Activated CD4-positive, alpha-beta T cell treated with anti-CD3 and anti-CD28 coated beads, Interleukin-2, Interleukin-4, amounts not matched to agents 100 ng/mL and 50 ng/mL, durations not matched to agents 16 hours and 8 hours (primary cell): Measurements from ENCODE around the gene CRLF2.
"Not testable (repeated sequence)": the region's sequence is repeated elsewhere in the genome, so short reads cannot be mapped to it uniquely, and the experiment has no call there.

ENCODE experiments used
- DNase-seq: peaks from one replicate; pipeline ENCODE4 v3.0.0-alpha.2; 2020; ENCODE audit warnings: low spot score

CRLF2 gene

DNA sequence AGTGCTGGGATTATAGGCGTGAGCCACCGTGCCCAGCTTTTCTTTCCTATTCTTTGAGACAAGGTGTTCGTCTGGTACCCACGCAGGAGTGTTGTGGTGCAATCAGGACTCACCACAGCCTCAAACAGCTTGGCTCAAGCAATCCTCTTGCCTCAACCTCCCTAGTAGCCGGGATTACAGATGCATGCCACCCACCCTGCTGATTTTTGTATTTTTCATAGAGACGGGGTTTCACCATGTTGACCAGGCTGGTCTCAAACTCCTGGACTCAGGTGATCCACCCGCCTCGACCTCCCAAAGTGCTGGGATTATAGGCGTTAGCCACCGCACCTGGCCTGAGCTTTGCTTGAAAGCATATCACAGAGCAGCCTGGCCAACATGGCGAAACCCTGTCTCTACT lies 1.5 kb upstream of the CRLF2 start:
- no peak for DNase-seq

- DNase-seq: no peak
These were observed 1.6 kb downstream of the CRLF2 start for GRCh38 chrX:1210844-1211243.

DNA sequence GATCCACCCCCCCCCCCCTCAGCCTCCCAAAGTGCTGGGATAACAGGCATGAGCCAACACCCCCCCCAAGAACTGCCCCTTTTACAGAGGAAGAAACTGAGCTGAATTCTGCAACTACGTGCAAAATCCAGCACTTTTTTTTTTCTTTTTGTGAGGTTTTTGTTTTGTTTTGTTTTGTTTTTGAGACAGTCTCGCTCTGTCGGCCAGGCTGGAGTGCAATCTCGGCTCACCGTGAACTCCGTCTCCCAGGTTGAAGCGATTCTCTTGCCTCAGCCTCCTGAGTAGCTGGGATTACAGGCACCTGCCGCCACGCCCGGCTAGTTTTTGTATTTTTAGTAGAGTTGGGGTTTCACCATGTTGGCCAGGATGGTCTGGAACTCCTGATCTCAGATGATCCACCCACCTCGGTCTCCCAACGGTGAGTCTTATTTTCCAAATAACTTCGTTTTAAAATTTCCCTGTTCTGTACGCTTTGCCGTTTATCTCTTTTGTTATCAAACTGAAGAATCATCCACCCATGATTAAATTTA lies 4.9 kb downstream of the CRLF2 start:
- DNase-seq: no peak

DNA sequence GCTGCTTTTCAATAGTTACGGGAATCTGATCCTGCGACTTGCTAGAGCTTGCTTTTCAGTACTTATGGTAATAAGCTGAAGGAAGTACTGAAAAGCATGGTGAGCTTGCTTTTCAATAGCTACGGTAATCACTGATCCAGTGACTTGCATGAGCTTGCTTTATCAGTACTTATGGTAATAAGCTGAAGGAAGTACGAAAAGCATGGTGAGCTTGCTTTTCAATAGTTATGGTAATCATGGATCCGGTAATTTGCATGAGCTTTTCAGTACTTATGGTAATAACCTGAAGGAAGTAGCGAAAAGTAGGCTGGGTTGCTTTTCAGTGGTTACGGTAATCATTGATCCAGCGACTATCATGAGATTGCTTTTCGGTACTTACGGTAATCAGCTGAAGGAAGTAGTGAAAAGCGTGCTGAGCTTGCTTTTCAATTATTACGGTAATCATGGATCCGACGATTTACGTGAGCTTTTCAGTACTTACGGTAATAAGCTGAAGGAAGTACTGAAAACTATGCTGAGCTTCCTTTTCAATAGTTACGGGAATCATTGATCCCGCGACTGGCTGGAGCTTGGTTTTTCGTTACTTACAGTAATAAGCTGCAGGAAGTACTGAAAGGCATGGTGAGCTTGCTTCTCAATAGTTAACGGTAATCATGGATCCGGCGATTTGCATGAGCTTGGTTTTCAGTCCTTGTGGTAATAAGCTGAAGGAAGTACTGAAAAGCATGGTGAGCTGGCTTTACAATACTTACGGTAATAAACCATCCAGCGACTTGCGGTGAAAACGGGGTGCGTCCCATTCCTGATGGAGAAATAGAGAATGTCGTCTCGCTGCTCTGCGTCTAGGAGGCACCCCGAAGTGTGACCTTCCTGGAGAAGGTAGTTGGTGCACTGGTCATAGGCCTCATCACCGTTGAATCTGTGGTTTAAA lies 6.5 kb downstream of the CRLF2 start:
- peak; percentile 68 for DNase-seq

DNA sequence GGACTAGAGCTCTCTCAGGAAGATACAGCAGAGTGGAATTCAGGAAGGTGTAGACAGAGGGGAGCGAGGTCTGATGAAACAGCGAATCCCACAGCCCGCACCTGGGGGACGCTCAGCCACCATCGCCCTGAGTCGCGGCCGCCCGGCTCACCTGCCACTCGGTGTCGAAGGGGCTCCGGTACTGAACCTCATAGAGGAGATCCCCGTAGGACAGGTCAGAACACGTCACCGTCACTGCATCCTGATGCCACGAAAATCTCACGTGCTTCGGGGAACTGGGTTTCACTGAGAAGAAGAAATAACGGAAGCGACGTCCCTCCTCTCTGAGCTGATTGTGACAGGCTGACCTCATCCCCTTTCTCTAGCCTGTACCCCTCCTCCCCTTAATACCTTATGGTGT lies 10.2 kb downstream of the CRLF2 start:
- DNase-seq: no peak

GRCh38 chrX:1196436-1196835 lies 16.0 kb downstream of the CRLF2 start:
- DNase-seq: no peak

GRCh38 chrX:1192196-1192595 lies 20.3 kb downstream of the CRLF2 start:
- not testable (repeated sequence) for DNase-seq

DNA sequence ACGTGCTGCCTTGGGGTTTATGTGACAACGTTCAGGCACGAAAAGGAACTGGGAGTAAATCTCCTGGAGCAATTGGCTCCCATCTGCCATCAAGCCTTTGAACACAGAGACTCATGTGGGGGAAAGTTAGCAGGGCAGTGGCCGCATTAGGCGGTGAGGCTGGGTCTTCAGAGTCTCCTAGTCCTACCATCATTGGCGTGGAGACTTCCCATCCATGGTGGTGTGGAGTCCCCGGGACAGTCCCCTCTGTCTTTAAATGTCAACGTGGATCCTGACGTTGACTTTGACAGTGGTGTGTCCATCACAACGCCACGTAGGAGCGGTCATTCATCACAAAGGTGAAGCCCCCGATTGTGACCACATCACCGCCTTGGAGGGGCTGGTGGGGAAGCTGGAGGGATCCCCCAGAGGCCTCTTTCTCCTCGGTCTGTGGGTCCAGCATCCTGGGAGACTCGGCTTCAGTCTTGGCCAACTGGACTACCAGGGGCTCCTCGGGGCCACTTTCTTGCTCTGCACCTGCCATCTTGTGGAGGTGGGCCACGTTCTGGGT lies 21.8 kb downstream of the CRLF2 start:
- DNase-seq: no peak

DNA sequence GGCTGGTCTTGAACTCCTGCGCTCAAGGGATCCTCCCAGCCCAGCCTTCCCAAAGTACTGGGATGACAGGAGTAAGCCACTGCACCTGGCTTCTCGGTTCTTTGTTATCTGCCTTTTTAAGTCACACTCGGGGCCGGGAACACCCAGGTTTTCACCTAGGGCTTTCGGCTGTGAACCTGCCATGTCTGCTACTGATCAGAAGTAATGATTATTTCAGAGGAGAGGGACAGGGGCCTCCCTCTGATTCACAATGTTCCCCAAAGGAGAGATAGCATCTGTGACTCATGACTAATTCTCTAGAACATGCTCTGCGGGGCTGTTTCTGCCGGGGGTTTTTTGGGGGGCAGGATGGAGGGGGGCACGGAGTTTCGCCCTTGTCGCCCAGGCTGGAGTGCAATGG lies 26.9 kb downstream of the CRLF2 start:
- DNase-seq: no peak

DNA sequence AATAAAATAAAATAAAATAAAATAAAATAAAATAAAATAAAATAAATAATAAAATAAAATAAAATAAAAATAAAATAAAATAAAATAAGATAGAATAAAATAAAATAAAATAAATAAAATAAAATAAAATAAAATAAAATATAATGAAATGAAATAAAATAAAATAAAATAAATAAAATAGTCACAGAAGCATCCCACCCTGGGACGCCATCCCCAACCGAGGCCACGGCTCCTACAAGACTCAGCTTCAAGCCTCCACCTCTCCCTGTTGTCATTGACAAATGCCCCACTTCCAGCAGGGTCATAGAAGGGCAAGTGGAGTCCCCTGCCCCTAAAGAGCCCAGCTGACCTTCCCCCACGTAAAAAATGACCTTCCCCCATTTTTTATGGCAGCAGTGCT lies 30.2 kb downstream of the CRLF2 start:
- no peak for DNase-seq

GRCh38 chrX:1181661-1182060 lies 30.8 kb downstream of the CRLF2 start:
- not testable (repeated sequence) for DNase-seq

- DNase-seq: no peak
These were observed 31.3 kb downstream of the CRLF2 start for GRCh38 chrX:1181170-1181569.

- DNase-seq: no peak
These were observed 33.8 kb downstream of the CRLF2 start for GRCh38 chrX:1178580-1179057.

- DNase-seq: not testable (repeated sequence)
These were observed 35.7 kb downstream of the CRLF2 start for GRCh38 chrX:1176531-1177320.

DNA sequence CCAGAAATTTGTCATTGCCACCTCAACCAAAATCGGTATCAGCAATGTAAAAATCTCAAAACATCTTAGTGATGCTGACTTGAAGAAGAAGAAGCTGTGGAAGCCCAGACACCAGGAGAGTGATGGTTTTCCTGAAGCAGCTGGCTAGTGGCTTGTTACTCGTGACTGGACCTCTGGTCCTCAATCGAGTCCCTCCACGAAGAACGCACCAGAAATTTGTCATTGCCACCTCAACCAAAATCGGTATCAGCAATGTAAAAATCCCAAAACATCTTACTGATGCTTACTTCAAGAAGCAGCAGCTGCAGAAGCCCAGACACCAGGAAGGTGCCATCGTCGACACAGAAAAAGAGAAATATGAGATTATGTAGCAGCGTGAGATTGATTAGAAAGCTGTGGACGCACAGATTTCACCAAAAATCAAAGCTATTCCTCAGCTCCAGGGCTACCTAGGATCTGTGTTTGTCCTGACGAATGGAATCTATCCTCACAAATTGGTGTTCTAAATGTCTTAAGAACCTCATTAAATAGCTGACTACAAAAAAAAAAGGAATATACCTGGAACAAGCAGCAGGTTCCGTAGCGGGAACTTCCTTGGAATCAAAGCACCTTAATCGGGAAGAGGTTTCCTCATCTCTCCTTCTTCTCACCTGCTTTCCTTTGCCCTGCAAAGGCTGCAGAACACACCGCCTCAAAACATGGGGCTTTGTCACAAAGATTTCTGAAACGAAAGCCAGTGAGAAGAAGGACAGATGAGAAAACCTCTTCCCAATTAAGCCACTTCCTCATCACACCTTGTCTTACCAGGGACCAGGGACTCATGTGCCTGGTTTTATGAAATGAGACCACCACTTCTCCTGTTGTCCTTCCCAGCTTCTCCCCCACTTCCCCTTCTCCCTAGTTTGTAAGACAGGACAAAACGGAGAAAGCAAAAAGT lies 37.6 kb downstream of the CRLF2 start:
- not testable (repeated sequence) for DNase-seq

DNA sequence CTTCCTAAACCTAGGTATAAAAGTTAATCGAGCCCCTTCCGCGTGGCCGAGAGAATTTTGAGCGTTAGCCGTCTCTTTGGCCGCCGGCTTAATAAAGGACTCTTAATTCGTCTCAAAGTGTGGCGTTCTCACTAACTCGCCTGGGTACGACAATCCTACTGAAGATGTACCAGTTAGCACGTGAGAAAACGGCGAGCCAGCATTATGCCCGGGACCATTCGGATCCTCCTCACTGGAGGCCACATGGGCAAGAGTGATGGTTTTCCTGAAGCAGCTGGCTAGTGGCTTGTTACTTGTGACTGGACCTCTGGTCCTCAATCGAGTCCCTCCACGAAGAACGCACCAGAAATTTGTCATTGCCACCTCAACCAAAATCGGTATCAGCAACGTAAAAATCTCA lies 39.0 kb downstream of the CRLF2 start:
- not testable (repeated sequence) for DNase-seq

DNA sequence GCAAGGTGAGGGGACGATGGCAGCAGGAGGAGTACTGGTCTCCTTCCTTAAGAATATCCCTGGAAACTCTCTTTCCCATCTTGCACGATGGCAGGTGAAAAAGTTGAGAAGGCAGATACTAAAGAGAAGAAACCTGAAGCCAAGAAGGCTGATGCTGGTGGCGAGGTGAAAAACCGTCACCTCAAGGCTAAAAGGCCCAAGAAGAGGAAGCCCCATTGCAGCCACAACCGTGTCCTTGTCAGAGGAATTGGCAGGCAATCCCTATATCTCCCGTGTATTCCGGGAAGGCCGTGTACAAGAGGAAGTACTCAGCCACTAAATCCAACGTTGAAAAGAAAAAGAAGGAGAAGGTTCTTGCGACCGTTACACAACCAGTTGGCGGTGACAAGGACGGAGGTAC lies 40.0 kb downstream of the CRLF2 start:
- DNase-seq: no peak

DNA sequence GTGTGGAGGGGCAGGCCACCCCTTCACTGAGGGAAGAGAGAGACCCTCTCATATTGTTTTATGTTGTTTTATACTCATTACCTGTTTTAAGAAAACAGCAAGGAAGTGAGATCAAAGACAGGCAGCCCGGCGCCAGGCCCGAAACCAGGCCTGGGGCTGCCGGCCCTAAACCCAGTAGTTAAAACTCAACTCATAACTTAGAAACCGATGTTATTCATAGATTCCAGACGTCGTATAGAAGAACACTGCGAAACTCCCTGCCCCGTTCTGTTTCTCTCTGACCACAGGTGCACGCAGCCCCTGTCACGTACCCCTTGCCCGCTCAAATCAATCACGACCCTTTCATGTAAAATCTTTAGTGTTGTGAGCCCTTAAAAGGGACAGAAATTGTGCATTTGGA lies 40.5 kb downstream of the CRLF2 start:
- not testable (repeated sequence) for DNase-seq

- DNase-seq: no peak
These were observed 42.2 kb downstream of the CRLF2 start for GRCh38 chrX:1170243-1170642.

DNA sequence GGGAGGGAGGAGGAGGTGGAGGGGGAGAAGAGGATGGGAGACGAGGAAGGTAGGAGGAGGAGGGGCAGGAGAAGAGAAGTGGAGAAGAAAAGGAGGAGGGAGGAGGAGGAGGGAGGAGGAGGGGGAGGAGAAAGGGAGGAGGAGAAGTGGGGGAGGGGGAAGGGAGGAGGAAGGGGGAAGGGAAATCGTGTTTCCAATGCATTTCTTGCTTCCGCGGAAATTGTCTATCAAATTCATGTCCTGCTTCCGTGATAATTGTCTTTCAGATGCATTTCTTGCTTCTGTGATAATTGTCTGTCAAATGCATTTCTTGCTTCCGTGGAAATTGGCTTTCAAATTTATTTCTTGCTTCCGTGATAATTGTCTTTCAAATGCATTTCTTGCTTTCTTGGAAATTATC lies 43.3 kb downstream of the CRLF2 start:
- DNase-seq: no peak

- DNase-seq: no peak
These were observed 44.4 kb downstream of the CRLF2 start for GRCh38 chrX:1167918-1168481.
